Measurements from ENCODE around the gene BCL2L13. TPM values are rescaled to one million over a fixed set of nuclear protein-coding genes. Genes with fewer than 3 reads are reported as not detected.
"Not testable (repeated sequence)": the region's sequence is repeated elsewhere in the genome, so short reads cannot be mapped to it uniquely, and the experiment has no call there.

The BCL2L13 gene
- total RNA-seq, 2 experiments from 2014 or later: 30.8 to 33.6 TPM

- Mint-ChIP-seq H3K4me1 (peaks cover 3% of the 10 kb centered on the region), H3K27me3 (no peaks in the 10 kb centered on the region), H3K4me3 (no peak overlapping the region), H3K9me3 (no peaks in the 10 kb centered on the region), H3K36me3 (peaks cover 2% of the 10 kb centered on the region), H3K27ac (no peak overlapping the region)
- DNase-seq (no peak), ATAC-seq (ENCODE audit: low read depth) (no peak)
- POLR2A ChIA-PET: interaction anchor here (0.9 kb wide), 1 partner anchor 10 kb away, joined by 8 read pairs; no protein-coding TSS in a partner anchor
These were observed 40.3 kb downstream of the BCL2L13 start for GRCh38 chr22:17678817-17679385.

- Mint-ChIP-seq H3K9me3 (no peaks in the 10 kb centered on the region), H3K27me3 (no peaks in the 10 kb centered on the region), H3K4me1 (peaks cover 3% of the 10 kb centered on the region), H3K36me3 (peaks cover 1% of the 10 kb centered on the region), H3K4me3 (no peak overlapping the region), H3K27ac (no peak overlapping the region)
- no peak for DNase-seq
- no peak for ATAC-seq (ENCODE audit: low read depth)
- POLR2A ChIA-PET: no interaction called here
These were observed 45.7 kb downstream of the BCL2L13 start for GRCh38 chr22:17684245-17684644.

GRCh38 chr22:17692841-17693240 lies 54.3 kb downstream of the BCL2L13 start:
- Mint-ChIP-seq H3K4me1 (peaks cover 11% of the 10 kb centered on the region), H3K27me3 (no peaks in the 10 kb centered on the region), H3K36me3 (peaks cover 9% of the 10 kb centered on the region), H3K9me3 (peaks cover 1% of the 10 kb centered on the region), H3K4me3 (no peak overlapping the region), H3K27ac (no peak overlapping the region)
- ATAC-seq (ENCODE audit: low read depth) (no peak), DNase-seq (no peak)
- POLR2A ChIA-PET: interaction anchor here (0.6 to 1.7 kb wide), 2 partner anchors 36 to 54 kb away, joined by 3 to 4 read pairs; partner anchors contain the start of gene BCL2L13

DNA sequence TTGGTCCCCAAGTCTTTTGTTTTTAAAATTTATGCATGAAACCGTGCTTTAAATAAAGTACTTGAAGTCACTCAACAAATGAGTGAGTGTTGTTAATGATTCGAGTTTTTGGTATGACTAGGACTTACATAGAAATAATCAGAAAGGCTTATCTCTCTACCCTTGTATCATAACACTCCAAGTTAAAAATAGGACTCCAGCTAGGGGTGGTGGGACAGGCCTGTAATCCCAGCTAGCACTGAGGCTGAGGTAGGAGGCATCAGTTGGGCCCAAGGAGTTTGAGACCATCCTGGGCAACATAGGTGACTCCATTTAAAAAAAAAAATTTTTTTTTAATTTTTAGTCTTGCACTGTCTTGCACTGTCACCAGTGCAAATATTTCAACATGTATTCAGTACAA lies 55.6 kb downstream of the BCL2L13 start:
- POLR2A ChIA-PET: no interaction called here
- no peak overlapping the region for H3K4me3 Mint-ChIP-seq
- no peaks in the 10 kb centered on the region for H3K27me3 Mint-ChIP-seq
- peaks cover 9% of the 10 kb centered on the region for H3K36me3 Mint-ChIP-seq
- ATAC-seq (ENCODE audit: low read depth) (no peak), DNase-seq (no peak)
- H3K4me1 Mint-ChIP-seq: peaks cover 17% of the 10 kb centered on the region
- H3K9me3 Mint-ChIP-seq: peaks cover 1% of the 10 kb centered on the region
- H3K27ac Mint-ChIP-seq: no peak overlapping the region

- Mint-ChIP-seq H3K36me3 (peaks cover 9% of the 10 kb centered on the region), H3K9me3 (peaks cover 1% of the 10 kb centered on the region), H3K27me3 (no peaks in the 10 kb centered on the region), H3K4me1 (peaks cover 17% of the 10 kb centered on the region), H3K4me3 (no peak overlapping the region), H3K27ac (peak overlapping the region; percentile 30)
- POLR2A ChIA-PET: no interaction called here
- DNase-seq (no peak), ATAC-seq (ENCODE audit: low read depth) (no peak)
These were observed 56.2 kb downstream of the BCL2L13 start for GRCh38 chr22:17694752-17695151.

GRCh38 chr22:17695986-17696385 lies 57.4 kb downstream of the BCL2L13 start:
- Mint-ChIP-seq H3K27me3 (no peaks in the 10 kb centered on the region), H3K9me3 (peaks cover 1% of the 10 kb centered on the region), H3K27ac (no peak overlapping the region), H3K4me1 (peaks cover 17% of the 10 kb centered on the region), H3K4me3 (no peak overlapping the region), H3K36me3 (peaks cover 9% of the 10 kb centered on the region)
- DNase-seq: no peak
- ATAC-seq (ENCODE audit: low read depth): no peak
- POLR2A ChIA-PET: no interaction called here

DNA sequence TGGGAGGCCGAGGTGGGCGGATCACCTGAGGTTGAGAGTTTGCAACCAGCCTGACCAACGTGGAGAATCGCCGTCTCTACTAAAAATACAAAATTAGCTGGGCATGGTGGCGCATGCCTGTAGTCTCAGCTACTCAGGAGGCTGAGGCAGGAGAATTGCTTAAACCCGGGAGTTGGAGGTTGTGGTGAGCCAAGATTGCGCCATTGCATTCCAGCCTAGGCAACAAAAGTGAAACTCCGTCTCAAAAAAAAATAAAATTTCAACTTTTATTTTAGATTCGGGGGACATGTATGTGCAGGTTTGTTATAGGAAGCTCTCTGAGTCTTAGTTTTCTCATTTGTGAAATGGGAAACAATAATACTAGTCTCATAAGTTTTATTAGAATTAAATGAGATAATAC lies 58.6 kb downstream of the BCL2L13 start:
- H3K4me1 Mint-ChIP-seq: peaks cover 17% of the 10 kb centered on the region
- H3K4me3 Mint-ChIP-seq; H3K27me3 Mint-ChIP-seq; POLR2A ChIA-PET; H3K27ac Mint-ChIP-seq; DNase-seq; ATAC-seq (ENCODE audit: low read depth); H3K9me3 Mint-ChIP-seq; H3K36me3 Mint-ChIP-seq: not testable (repeated sequence)

DNA sequence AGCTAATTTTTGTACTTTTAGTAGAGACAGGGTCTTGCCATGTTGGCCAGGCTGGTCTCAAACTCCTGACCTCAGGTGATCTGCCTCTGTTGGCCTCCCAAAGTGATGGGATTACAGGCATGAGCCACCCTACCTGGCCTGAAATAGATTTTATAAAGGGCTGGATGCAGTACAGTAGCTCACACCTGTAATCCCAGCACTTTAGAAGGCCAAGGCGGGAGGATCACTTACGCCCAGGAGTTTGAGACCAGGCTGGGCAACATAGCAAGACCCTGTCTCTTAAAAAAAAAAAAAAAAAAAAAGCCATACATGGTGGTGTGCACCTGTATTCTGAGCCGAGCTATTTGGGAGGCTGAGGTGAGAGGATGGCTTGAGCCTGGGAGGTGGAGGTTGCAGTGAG lies 59.7 kb downstream of the BCL2L13 start:
- not testable (repeated sequence) for H3K9me3 Mint-ChIP-seq; DNase-seq; H3K27me3 Mint-ChIP-seq; H3K4me3 Mint-ChIP-seq; ATAC-seq (ENCODE audit: low read depth); H3K27ac Mint-ChIP-seq; H3K36me3 Mint-ChIP-seq
- POLR2A ChIA-PET: interaction anchor here (0.6 kb wide), 1 partner anchor 52 kb away, joined by 3 read pairs; no protein-coding TSS in a partner anchor
- peaks cover 17% of the 10 kb centered on the region for H3K4me1 Mint-ChIP-seq

DNA sequence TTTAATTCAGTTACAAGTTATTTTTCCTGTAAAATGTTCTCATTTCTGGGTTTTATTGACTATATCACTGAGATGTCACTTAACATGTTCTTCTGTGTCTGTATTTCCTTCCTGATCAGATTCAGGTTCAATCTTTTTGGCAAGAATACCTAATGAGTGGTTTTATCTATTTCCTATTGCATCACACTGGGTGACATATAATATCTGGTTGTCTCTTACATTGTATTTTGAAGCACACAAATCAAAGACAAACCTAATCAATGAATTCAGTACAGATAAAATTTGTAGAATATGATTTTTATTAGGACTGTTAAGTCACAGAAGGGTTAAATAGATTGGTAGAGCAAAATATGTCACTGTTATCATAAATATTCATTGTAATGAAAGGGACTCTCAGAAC lies 60.4 kb downstream of the BCL2L13 start:
- Mint-ChIP-seq H3K4me1 (peaks cover 17% of the 10 kb centered on the region), H3K9me3 (peaks cover 1% of the 10 kb centered on the region), H3K27ac (peak overlapping the region; percentile 37), H3K36me3 (peaks cover 13% of the 10 kb centered on the region), H3K27me3 (no peaks in the 10 kb centered on the region), H3K4me3 (no peak overlapping the region)
- POLR2A ChIA-PET: no interaction called here
- no peak for ATAC-seq (ENCODE audit: low read depth)
- DNase-seq: no peak

DNA sequence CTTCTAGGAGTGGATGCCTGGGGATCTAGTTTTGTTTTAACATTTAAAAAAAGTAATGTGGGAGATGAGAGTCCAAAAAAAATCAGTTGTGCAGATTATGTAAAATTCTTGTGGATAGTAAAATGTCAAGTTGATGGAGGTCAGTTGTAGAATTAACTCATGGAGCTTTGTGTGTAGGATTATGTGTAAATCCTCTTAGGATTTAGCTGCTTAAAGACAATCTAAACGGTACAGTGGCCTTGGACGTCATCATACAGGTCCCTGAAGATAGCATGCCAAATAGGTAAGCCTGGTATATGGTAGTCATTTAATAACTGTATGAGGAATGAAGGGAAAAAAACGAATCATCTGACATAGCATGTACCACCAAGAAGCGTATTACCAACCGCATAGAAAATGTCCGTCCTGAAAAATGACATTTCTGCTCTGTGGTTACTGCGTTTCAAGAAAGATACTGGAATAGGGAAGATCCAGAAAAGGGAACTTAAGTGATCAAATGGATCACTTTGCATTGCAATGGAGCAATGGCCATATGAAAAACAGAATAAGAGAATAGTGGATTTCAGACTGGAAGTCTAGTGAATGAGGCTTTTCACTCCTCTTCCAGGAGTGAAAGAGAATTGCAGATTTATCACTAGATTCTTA lies 61.3 kb downstream of the BCL2L13 start:
- H3K9me3 Mint-ChIP-seq: no peaks in the 10 kb centered on the region
- H3K27me3 Mint-ChIP-seq: no peaks in the 10 kb centered on the region
- peaks cover 13% of the 10 kb centered on the region for H3K4me1 Mint-ChIP-seq
- POLR2A ChIA-PET: no interaction called here
- ATAC-seq (ENCODE audit: low read depth): no peak
- no peak for DNase-seq
- peaks cover 13% of the 10 kb centered on the region for H3K36me3 Mint-ChIP-seq
- H3K4me3 Mint-ChIP-seq: no peak overlapping the region
- no peak overlapping the region for H3K27ac Mint-ChIP-seq

GRCh38 chr22:17700778-17701177 lies 62.2 kb downstream of the BCL2L13 start:
- no peak overlapping the region for H3K4me3 Mint-ChIP-seq
- DNase-seq: no peak
- no peak overlapping the region for H3K27ac Mint-ChIP-seq
- H3K27me3 Mint-ChIP-seq: no peaks in the 10 kb centered on the region
- H3K4me1 Mint-ChIP-seq: peaks cover 10% of the 10 kb centered on the region
- no peak for ATAC-seq (ENCODE audit: low read depth)
- H3K36me3 Mint-ChIP-seq: peaks cover 17% of the 10 kb centered on the region
- POLR2A ChIA-PET: no interaction called here
- H3K9me3 Mint-ChIP-seq: no peaks in the 10 kb centered on the region

GRCh38 chr22:17703811-17704210 lies 65.3 kb downstream of the BCL2L13 start:
- Mint-ChIP-seq H3K27me3 (no peaks in the 10 kb centered on the region), H3K9me3 (no peaks in the 10 kb centered on the region), H3K4me1 (peaks cover 13% of the 10 kb centered on the region), H3K4me3 (no peak overlapping the region), H3K36me3 (peaks cover 19% of the 10 kb centered on the region), H3K27ac (no peak overlapping the region)
- no peak for DNase-seq
- POLR2A ChIA-PET: no interaction called here
- ATAC-seq (ENCODE audit: low read depth): no peak

DNA sequence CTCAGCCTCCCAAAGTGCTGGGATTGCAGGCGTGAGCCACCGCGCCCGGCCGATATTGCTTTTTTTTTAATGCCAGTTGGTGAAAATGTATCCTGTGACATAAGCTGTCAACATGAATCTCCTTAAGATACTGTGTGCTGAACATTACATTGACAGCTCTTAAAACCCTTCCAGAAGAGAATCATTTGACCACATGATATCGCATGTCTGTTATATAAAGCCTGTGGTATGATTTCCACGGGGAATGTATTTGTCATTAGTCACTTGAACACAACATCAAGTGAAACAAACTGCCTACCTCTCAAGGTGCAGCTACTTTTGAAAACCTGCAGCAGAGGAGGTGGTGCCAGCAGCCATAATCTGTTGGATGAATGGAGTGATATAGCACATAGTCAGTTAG lies 67.0 kb downstream of the BCL2L13 start:
- peaks cover 22% of the 10 kb centered on the region for H3K36me3 Mint-ChIP-seq
- H3K9me3 Mint-ChIP-seq: no peaks in the 10 kb centered on the region
- no peaks in the 10 kb centered on the region for H3K27me3 Mint-ChIP-seq
- POLR2A ChIA-PET: interaction anchor here (0.7 to 0.9 kb wide), 2 partner anchors 56 to 67 kb away, joined by 3 to 7 read pairs; partner anchors contain the start of gene BCL2L13
- H3K27ac Mint-ChIP-seq: peak overlapping the region; percentile 58
- ATAC-seq (ENCODE audit: low read depth) (no peak), DNase-seq (no peak)
- peaks cover 11% of the 10 kb centered on the region for H3K4me1 Mint-ChIP-seq
- no peak overlapping the region for H3K4me3 Mint-ChIP-seq

All from activated naive CD8-positive, alpha-beta T cell treated with anti-CD3 and anti-CD28 coated beads, Interleukin-2, amount 10 ng/mL, durations not matched to agents 7 days and 5 days (primary cell).